HG02623 (cell line): Measurements from ENCODE around the gene PPIL6.

Experiments used
- ATAC-seq: cut with Tn5 transposase; IDR thresholded peaks from one replicate; pipeline ENCODE4 v1.9.1; 2021; ENCODE audit warnings: moderate library complexity; ENCODE audit not compliant: unreplicated experiment

Gene PPIL6

DNA sequence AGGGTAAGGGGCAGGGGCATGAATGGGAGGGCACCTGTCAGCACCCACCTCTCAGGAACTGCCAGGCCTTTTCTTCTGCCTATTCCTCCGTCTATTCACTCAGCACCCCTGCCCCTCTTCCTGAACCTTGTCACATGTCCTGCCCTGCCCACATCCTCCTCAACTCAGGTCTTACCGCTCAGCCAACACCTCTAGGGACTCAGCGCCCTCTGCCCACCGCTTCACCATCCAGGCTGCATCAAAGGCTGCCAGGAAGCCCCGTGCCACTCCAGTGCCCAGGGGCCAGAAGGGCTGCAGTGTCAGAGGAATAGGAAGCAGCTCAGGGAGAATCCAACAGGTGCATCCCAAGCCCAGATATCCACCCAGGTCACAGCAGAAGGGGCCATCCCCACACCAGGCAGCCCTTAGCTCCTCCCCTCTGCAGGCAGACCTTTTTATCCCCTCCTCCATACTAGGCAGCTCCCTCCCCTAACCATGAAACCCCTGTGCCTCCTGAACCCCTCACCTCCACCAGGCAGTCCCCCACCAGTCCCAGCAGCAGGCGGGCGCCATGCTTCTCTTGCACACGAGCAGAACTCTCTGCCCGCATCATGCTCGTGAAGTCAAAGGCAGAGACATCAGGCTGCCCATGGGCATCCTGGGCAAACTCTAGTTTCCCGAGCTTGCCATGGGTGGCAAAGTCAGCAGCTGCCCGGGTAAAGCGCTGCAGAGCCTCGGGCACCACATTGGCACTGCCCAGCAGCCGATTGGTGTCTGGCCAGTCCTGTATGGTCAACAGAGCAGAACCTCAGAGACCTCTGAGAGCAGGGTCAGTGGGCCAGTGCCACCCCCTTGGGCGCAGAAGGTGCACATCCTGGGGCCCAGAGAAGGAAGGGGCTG lies 9.6 kb upstream of the PPIL6 start:
- no peak for ATAC-seq

DNA sequence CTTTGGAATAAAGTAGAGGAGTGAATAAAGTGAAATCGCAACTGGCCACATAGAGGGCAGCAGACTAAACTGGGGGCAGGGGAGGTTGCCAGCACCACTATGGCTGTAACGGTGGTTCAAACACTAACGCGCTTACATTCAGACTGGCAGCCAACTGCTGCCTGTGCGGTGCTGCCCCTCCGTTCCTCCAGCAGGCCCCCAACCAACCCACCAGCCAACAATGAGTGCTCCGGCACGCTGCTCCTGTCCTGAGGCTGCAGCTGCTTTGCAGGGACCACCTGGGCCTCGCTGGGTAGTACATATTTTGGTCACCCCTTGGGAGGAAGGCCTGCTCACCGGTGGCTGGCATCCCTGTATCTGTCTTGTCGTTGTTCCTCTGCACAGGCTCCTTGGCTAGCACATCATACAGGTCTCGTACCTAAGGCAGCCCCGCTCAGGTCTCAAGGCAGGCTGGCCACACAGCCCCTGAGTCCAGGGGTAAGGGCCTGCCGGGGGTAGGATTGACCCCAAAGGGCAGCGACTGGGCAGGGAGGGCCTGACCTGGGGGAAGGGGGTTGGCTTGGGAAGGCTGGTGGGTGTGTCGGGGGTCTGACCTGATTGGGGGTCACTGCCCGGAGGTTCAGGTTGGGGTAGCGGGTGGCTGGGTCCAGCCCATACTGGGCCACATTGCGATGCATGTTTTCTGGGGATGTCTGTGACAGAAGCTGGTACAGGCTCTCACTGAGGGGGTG lies 8.8 kb upstream of the PPIL6 start:
- ATAC-seq, result no peak

DNA sequence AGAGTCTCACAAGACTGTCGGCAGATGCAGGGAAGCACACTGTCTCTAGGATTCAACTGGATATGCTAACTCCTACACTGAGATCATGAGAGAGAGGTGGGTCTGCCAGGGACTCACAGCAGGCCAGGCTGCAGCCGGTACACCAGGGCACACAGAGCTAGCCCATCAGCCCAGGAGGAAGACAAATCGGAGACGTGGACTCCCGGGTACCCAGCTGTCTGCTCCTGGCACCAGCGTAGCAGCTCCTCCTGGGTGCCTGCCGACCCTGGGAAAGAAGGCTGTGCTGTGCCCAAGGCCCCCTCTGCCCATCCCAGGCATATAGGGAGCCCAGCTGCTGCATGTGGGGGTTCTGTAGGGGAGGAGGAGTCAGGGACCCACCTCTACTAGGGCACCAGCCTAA lies 8.2 kb upstream of the PPIL6 start:
- ATAC-seq, result no peak

DNA sequence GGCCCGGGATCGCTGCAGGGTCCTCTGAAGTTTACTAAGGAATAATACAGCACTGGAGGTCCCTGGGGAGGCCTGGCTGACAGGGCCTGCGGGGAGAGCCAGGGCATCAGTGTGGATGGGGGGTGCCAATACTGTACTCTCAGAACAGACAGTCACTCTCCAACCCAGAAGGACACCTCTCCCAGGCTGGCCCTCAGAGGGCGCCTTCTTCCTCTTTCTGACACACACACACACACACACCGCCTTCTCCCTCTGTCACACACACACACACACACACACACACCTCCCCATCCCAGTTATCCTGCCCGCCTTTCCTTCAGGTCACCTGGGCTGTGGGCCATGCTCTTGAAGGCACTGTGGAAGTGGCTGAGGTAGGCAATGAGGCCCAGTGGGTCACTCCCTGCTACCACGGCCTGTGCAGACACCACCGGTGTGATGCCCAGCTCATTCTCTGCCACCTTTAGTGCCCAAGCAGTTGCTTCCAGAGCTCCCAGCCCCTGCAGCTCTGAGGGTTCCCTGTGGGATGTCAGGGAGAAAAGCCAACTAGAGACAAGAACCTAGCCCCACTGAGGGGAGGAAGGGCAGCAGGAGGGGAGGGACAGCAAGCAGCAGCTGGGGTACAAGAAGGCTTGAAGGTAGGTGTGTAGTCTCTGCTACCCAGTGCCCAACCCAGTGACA lies 7.6 kb upstream of the PPIL6 start:
- ATAC-seq, result no peak

DNA sequence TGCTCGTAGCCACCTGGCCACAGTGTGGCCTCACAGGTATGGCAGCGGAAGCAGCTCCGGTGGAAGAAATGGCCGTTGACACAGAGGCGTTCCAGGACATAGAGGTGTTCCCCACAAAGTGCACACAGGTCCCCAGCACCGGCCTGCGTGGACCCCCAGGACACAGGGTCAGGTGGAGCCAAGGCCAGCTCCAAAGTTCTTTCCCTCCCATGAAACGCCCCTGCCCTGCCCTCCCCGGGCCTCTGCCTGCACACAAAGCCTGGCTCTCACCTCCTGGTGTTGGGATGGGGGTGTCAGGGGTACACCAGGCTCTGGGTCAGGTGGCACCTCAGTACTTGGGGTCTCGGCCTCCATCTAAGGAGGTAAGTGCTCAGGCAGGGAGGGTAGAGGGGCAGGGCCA lies 6.7 kb upstream of the PPIL6 start:
- no peak for ATAC-seq

DNA sequence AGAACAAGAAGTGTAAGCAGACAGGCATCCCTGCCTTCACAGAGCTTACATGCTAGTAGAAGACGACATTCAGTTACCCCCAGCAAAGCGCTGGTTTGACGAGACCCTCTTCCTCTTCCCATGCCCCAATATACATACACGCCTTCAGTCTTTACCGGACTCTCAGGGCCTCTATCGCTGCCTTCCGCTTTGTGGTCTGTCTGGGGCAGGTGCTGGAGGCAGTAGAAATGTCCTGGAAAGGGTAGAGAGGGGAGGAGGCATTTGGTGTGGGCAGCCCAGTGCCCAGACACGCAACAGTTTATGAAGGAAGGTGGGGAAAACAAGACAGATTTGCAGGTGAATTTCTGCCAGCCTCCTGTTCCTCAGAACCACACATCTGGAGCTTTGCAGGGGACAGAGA lies 6.1 kb upstream of the PPIL6 start:
- ATAC-seq, result no peak

DNA sequence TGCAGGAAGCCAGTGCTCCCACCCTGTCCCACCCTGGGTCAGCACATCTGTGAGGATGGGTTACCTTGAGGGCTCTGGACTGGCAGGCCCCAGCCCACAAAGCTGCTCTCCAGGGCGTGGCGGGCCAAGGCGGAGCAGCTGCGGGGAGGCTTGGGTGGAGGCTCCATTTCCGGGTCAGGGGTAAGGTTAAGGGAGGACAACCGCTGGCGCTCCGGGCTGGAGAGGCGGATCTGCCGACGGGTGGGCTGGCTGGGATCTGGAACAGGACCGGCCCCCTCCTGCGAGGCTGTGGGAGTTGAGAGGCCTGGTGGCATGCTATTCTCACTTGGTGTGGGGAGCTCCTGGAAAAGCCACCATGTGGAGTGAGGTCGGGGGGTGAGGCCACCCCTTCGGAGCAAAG lies 5.6 kb upstream of the PPIL6 start:
- no peak for ATAC-seq

DNA sequence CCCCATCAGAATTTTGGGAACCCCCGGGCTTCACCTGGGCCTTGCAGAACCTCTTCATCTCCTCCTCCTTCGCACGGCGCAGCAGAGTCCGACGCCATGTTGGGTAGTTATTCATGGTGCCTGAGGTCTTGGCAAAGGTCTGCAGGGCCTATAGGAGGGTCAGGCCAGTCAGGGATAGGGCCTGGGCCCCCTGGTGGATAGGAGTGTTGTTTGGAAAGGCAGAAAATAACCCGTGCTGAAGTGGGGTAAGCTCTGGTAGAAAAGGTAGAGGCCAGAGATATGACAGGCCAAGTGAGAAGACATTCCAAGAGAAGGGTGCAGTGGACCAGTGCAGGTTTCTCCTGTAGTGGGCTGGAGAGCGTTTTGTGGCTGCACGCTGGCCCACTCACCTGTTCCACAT lies 5.0 kb upstream of the PPIL6 start:
- ATAC-seq, result no peak

DNA sequence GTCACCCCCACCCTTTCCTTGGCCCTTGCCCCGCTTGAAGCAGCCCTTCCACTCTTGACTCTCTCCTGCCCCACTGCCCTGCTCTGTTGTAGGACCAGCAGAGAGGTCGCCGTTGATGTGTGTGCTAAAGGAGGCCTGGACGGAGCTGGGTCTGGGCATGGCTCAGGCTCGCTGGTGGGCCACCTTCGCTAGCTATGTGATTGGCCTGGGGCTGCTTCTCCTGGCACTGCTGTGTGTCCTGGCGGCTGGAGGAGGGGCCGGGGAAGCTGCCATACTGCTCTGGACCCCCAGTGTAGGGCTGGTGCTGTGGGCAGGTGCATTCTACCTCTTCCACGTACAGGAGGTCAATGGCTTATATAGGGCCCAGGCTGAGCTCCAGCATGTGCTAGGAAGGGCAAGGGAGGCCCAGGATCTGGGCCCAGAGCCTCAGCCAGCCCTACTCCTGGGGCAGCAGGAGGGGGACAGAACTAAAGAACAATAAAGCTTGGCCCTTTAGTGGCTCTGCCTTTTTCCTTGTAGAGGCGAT lies 3.1 kb upstream of the PPIL6 start:
- no peak for ATAC-seq

DNA sequence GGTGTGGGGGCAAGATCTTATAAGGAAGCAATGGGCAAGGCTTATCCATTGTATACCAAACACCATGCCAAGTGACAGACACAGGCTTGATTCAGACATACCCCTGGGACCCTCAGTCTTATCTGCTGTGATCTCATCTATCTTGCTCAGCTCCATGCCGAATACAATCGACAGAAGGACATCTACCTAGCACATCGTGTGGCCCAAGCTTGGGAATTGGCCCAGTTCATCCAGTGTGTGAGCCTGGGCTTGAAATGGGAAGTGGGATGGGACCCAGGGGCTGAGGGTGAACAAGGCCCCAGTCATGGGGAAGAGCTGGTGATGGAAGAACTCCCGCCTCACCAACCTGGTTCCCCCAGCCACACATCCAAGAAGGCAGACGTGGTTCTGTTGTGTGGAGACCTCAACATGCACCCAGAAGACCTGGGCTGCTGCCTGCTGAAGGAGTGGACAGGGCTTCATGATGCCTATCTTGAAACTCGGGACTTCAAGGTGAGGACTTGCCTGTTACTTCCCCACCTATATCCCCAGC lies 2.0 kb upstream of the PPIL6 start:
- no peak for ATAC-seq

DNA sequence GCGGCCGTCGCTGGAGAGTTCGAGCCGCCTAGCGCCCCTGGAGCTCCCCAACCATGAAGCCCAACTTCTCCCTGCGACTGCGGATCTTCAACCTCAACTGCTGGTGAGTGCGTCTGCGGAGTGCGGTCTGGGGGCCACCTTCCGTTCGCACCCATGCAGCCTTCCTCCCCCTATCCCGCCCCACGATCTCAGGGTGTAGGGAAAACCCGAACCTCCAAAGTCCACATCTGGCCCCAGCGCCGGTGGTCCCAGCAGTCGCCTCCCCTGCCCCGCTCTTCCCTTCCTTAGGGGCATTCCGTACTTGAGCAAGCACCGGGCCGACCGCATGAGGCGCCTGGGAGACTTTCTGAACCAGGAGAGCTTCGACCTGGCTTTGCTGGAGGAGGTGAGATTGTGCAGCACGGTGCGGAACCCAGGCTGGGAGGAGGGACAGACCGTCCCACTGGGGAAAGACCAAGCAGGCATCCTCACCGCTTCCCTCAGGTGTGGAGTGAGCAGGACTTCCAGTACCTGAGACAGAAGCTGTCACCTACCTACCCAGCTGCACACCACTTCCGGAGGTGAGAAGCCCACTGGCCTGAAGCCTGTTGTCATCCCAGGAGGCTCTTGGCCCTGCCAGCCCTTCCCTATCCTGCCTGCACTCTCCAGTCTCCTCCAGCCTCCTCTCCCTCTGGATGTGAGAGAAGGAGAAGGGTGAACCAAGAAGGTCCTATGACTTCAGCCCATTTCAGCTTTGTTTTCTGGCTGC lies 815 bp upstream of the PPIL6 start:
- peak; percentile 12 for ATAC-seq

DNA sequence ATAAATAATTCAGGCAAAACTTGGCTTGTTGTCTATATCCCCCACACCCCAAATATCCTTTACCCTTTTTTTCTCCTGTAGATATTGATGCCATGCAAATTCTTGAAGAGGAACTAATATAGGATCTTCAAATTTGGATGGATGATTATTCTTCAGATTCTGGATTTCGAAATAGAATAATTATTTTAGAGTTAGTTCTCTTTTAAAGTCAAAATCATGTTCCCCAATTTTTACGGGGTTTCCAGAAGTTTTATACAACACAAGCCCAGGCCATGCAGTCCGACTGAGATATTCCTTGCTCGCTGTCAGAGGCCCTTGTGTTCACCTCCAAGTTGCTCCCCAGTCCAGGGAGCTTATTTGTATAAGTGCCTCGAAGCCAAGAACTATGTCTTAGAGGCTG lies 4.4 kb downstream of the PPIL6 start:
- no peak for ATAC-seq

DNA sequence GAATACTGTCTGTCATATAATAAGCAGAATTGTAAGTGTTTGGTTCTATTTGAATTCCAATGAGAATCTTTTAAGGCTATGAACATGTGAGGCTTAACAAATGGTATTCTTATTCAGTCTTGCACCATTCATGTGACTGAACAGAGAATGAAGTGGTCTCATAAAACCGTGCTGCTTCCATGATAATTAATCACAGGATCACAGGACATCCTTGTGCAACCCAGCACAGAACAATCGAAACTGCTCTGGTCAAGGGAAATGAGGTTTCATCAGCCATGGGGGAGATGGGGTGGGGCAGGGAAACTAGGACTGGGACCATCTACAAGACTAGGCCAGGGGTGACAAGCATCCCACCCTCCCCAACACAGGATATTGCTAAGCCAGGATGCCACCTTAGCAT lies 6.0 kb downstream of the PPIL6 start:
- ATAC-seq, result no peak

DNA sequence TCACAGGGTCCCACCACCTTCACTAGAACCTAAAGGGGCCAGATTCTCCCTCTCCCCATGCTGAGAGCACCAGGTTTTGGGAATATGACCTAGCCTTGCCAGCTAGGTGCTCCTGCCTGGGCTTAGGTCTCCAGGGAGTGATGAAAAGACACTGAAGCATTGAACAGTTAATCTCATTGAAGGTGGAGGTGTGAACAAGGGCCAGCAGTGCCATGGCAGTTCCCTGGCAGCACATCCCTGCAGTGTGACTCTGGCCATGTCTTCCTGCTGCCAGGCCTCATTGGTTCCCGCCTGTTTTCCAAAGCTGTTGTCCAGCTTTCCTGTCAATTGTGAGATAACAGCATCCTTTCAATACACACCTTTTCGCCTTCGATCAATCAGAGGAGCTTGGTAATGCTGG lies 10.9 kb downstream of the PPIL6 start:
- no peak for ATAC-seq

DNA sequence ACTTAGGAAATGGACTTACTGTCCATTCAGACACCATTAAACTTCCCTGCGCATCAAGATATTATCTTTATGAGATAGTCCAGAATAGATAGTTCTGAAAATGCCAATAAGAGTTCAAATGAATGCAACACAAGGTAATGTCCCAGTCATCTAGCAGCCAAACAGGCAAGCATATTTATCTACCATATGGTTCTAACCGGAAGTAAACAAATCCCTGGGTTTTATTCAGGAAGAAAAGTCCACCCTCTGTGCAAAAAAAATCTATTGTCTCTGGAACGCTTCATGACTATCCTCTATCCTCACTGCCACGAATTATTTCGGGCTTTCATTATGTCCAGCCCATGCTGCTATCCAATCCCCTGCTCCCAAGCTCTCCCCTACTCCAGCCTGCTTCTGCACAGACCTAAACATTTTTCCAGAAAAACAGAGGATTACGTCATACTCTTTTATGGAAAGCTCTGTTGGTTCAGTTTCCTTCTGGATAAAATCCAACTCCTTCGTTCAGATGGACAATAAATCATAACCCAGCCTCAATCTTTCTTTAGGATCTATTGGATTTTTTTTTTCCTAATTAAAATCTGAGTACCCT lies 11.4 kb downstream of the PPIL6 start:
- ATAC-seq, result no peak

DNA sequence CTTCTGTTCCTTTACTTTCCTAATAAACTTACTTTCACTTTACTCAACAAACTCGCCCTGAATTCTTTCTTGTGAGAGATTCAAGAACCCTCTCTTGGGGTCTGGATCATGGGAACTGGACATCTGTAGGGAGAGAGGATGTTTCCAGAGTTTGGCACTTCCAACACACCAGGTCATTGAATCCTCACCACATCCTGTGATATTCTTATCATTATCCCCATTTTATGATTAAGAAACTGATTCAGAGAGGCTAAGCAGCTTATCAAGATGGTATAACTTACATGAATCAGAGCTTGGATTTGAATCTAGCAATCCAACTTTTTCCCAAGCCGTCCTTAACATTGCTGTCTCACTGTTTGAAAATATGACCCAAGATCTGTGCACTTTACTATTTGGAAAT lies 15.5 kb downstream of the PPIL6 start:
- no peak for ATAC-seq

DNA sequence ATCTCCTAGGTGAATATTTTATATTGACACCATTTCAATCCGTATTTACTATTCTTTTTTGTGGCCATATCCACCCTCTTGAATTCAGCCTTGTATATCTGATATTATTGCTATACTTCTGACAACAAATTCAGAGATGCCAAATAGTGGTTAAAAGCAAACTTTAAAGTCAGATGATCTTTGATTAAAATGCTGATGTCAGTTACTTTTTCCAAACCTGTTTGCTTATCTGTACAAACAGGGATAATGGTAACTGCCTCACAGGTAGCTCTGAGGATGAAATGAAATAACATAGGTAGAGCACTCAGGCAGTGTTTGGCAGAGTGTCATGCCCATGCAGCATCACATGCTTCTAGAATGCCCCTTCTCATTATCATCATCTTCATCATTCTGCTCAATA lies 19.2 kb downstream of the PPIL6 start:
- no peak for ATAC-seq

DNA sequence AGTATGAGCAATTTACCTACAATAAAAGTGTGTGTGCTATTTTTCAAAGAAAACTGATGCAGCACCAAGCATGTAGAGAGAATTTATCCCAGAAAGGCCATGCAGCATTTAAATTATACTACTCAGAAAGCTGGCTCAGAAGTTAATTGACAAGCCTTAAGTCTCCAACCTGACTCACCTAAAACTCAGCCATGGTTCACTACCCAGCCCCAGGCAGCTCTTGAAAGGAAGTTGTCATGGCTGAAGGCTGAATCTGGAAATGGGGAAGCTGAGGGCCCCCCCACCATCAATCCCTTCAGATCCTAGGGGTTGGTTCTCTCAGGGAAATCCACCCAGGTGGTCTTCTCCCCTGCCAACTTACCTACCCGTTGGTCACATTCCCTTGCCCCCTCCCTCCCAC lies 19.7 kb downstream of the PPIL6 start:
- no peak for ATAC-seq

DNA sequence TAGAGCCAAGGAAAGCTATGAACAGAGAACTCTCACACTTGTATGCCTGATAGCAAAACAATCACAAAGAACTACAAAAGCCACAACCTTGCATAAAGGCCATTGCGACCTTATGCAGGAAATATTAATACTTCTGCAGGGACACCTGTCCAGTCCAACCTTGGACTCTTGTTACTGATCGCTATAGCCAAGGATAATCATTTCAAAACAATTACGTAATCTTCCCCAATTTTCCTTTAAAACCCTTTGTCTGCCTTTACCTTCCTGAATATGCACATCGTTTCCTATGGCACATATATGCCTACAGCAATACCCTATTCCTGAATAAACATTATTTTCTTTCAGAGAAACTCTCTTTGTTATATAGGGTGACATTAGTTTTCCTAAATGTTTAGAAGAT lies 22.8 kb downstream of the PPIL6 start:
- no peak for ATAC-seq

DNA sequence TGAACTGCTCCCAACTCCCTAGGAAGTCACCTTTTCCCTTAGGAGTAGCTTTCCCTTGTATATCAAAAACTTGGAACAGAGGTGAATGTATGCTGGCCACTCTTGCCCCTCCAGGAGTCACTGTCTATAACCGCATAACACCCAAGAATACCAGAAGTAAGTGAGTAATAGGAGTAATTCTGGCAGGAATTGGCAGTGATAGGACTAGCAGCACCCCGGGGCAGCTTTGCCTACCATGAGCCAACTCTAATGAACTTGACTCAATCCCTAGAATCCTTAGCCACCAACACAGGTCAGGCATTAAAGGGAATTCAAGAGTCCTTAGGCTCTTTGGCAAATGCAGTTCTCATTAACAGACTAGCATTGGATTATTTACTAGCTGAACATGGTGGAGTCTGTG lies 29.4 kb downstream of the PPIL6 start:
- no peak for ATAC-seq
